GM12878 (cell line): ENCODE data around the gene CYSRT1. TPM values are rescaled to one million over a fixed set of nuclear protein-coding genes. Genes with fewer than 3 reads are reported as not detected.

Experiments used
- ATF7 ChIP-seq: fragments of 450-650 bp; IDR thresholded peaks from 2 replicates; pipeline ENCODE4 v1.6.1; 2016; ENCODE audit warnings: low read depth, mild to moderate bottlenecking
- BRCA1 ChIP-seq: IDR thresholded peaks from 2 replicates; pipeline ENCODE4 v1.6.1; 2011; ENCODE audit warnings: low read depth, low read length, improper control_type of control experiment
- HDGF ChIP-seq: fragments of 450-650 bp; IDR thresholded peaks from 2 replicates; pipeline ENCODE4 v1.6.1; 2016; ENCODE audit warnings: antibody characterized with exemption
- KLF5 ChIP-seq: fragments of 450-650 bp; IDR thresholded peaks from 2 replicates; pipeline ENCODE4 v1.6.1; 2014; ENCODE audit warnings: mild to moderate bottlenecking; ENCODE audit not compliant: partially characterized antibody
- MEF2B ChIP-seq: fragments of 450-650 bp; IDR thresholded peaks from 2 replicates; pipeline ENCODE4 v1.6.1; 2018; ENCODE audit warnings: mild to moderate bottlenecking, moderate library complexity; ENCODE audit not compliant: partially characterized antibody, poor library complexity, severe bottlenecking
- MTA3 ChIP-seq: IDR thresholded peaks from 2 replicates; pipeline ENCODE4 v1.6.1; 2012; ENCODE audit warnings: low read length, inconsistent platforms, borderline replicate concordance
- NR2F1 ChIP-seq: fragments of 450-650 bp; conservative IDR thresholded peaks from 2 replicates; pipeline ENCODE4 v1.6.1; 2017; ENCODE audit warnings: mild to moderate bottlenecking
- POLR2AphosphoS5 ChIP-seq: IDR thresholded peaks from 2 replicates; pipeline ENCODE4 v1.6.1; 2011; ENCODE audit warnings: mild to moderate bottlenecking, low read length, inconsistent platforms
- POU2F2 ChIP-seq: IDR thresholded peaks from 3 replicates; pipeline ENCODE4 v1.6.1; 2011; ENCODE audit warnings: low read depth, mild to moderate bottlenecking, low read length, borderline replicate concordance
- RELA ChIP-seq: fragments of 450-650 bp; IDR thresholded peaks from 2 replicates; pipeline ENCODE4 v1.8.0; 2014; ENCODE audit warnings: borderline replicate concordance; ENCODE audit not compliant: partially characterized antibody
- SIX5 ChIP-seq: IDR thresholded peaks from 2 replicates; pipeline ENCODE4 v1.6.1; 2011; ENCODE audit warnings: mild to moderate bottlenecking, low read depth, low read length, moderate library complexity; ENCODE audit not compliant: severe bottlenecking
- ZBED1 ChIP-seq: IDR thresholded peaks from 2 replicates; pipeline ENCODE4 v1.6.1; 2016; ENCODE audit warnings: borderline replicate concordance
- polyA plus RNA-seq, 11 experiments: library from polyadenylated mRNA; depleted of rRNA in 4 of 11; unstranded in 6 of 11; stranded (reverse) in 5 of 11; fragments of >200 nt; fragmentation: Nextera tagmentation in 4 of 11; fragmentation: Illumina TruSeq in 1 of 11; extraction: Ambion mirVana in 4 of 11; extraction: Trizol in 1 of 11; gene quantifications; 1 replicate in 1 of 11; 2 replicates in 10 of 11; pipeline versions ENCODE4 v1.2.1 to v1.2.3, GENCODE V29; 2011 to 2016; ENCODE audit warnings: inconsistent platforms in 2 of 11, missing spikeins in 2 of 11, low read depth in 1 of 11
- total RNA-seq, 4 experiments: library from RNA; depleted of rRNA in 3 of 4; stranded (reverse); fragments of >200 nt in 3 of 4; fragmentation: Illumina TruSeq in 1 of 4; extraction: Trizol in 1 of 4; gene quantifications; 2 replicates each; pipeline versions ENCODE4 v1.2.1 to v1.2.3, GENCODE V29; 2013 to 2021
- TF ChIP-seq, protein P1 (sequence below): fragments of 450-650 bp; formaldehyde crosslinking; IDR thresholded peaks from 2 replicates; pipeline ENCODE4 v1.4.0; 2020; ENCODE audit warnings: mild to moderate bottlenecking, moderate library complexity
- TF ChIP-seq, protein P2 (sequence below): IDR thresholded peaks from 2 replicates; pipeline ENCODE4 v1.6.1; 2011; ENCODE audit warnings: mild to moderate bottlenecking, low read depth, low read length, moderate library complexity; ENCODE audit not compliant: insufficient replicate concordance
- TF ChIP-seq, protein P3 (sequence below): fragments of 450-650 bp; IDR thresholded peaks from 2 replicates; pipeline ENCODE4 v1.6.1; 2016; ENCODE audit warnings: mild to moderate bottlenecking, moderate library complexity, borderline replicate concordance
- TF ChIP-seq, protein P4 (sequence below): fragments of 450-650 bp; IDR thresholded peaks from 2 replicates; pipeline ENCODE4 v1.6.1; 2016; ENCODE audit warnings: mild to moderate bottlenecking

Gene CYSRT1
- total and polyA plus RNA-seq, 10 of the 15 experiments (the other 5 are each of a cell fraction or from before 2014, with no cell fraction given): 0.24 to 3.6 (median 0.97) TPM; not detected in 1

DNA sequence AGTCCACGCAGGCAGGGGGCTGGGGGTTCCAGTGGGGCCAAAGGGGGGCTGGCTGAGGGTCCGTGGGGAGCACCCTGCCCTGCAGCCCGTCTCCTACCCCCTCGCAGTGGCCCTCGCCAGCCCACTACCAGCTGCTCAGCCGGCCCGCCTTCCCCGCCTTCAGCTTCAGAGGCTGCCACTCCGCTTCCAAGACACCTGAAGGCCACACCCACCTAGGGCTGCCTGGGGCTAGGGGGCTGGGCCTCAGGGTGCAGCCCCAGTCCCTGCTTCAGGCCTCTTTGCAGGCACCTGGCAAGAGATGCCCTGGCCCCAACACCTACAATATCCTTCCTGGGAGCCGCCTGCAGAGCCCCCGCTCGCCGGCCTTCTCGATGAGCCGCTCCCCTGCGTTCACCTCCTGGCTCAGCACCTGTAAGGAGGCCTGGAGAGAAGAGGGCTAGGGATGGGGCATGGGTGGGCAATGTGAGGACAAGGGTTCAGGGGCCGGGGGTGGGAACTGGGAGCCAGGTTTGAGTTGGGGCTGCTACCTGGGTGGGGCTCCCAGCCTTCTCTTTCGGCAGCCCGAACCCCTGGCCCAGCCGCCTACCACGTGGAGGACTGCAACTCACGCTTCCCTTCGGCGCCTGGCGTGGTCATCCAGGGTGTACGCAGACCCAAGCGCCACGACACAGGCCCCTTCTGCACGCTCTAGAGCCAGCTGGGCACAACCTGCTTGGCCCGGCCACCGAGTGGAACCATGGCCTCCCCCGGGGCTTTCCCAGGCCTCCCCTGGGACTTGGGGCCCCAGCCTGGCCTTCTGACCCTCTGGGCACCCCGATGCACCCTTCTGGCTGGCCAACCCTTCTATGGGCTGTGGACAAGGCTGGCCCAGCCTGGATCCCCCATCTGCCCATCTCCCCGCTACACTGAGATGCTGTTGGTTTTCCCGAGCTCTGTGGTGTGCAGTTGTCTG, 27.9 kb downstream of the CYSRT1 start (continued):
- TF ChIP-seq MEF2B: peak; percentile 88
- peak; percentile 87 for TF ChIP-seq NR2F1
- TF ChIP-seq, protein P1, sequence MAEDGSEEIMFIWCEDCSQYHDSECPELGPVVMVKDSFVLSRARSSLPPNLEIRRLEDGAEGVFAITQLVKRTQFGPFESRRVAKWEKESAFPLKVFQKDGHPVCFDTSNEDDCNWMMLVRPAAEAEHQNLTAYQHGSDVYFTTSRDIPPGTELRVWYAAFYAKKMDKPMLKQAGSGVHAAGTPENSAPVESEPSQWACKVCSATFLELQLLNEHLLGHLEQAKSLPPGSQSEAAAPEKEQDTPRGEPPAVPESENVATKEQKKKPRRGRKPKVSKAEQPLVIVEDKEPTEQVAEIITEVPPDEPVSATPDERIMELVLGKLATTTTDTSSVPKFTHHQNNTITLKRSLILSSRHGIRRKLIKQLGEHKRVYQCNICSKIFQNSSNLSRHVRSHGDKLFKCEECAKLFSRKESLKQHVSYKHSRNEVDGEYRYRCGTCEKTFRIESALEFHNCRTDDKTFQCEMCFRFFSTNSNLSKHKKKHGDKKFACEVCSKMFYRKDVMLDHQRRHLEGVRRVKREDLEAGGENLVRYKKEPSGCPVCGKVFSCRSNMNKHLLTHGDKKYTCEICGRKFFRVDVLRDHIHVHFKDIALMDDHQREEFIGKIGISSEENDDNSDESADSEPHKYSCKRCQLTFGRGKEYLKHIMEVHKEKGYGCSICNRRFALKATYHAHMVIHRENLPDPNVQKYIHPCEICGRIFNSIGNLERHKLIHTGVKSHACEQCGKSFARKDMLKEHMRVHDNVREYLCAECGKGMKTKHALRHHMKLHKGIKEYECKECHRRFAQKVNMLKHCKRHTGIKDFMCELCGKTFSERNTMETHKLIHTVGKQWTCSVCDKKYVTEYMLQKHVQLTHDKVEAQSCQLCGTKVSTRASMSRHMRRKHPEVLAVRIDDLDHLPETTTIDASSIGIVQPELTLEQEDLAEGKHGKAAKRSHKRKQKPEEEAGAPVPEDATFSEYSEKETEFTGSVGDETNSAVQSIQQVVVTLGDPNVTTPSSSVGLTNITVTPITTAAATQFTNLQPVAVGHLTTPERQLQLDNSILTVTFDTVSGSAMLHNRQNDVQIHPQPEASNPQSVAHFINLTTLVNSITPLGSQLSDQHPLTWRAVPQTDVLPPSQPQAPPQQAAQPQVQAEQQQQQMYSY (CRISPR knock-in tag): no peak
- TF ChIP-seq BRCA1: no peak
- TF ChIP-seq, protein P2, sequence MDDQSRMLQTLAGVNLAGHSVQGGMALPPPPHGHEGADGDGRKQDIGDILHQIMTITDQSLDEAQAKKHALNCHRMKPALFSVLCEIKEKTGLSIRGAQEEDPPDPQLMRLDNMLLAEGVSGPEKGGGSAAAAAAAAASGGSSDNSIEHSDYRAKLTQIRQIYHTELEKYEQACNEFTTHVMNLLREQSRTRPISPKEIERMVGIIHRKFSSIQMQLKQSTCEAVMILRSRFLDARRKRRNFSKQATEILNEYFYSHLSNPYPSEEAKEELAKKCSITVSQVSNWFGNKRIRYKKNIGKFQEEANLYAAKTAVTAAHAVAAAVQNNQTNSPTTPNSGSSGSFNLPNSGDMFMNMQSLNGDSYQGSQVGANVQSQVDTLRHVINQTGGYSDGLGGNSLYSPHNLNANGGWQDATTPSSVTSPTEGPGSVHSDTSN: peak; percentile 51
- no peak for TF ChIP-seq KLF5
- no peak for TF ChIP-seq ZBED1
- TF ChIP-seq, protein P3, sequence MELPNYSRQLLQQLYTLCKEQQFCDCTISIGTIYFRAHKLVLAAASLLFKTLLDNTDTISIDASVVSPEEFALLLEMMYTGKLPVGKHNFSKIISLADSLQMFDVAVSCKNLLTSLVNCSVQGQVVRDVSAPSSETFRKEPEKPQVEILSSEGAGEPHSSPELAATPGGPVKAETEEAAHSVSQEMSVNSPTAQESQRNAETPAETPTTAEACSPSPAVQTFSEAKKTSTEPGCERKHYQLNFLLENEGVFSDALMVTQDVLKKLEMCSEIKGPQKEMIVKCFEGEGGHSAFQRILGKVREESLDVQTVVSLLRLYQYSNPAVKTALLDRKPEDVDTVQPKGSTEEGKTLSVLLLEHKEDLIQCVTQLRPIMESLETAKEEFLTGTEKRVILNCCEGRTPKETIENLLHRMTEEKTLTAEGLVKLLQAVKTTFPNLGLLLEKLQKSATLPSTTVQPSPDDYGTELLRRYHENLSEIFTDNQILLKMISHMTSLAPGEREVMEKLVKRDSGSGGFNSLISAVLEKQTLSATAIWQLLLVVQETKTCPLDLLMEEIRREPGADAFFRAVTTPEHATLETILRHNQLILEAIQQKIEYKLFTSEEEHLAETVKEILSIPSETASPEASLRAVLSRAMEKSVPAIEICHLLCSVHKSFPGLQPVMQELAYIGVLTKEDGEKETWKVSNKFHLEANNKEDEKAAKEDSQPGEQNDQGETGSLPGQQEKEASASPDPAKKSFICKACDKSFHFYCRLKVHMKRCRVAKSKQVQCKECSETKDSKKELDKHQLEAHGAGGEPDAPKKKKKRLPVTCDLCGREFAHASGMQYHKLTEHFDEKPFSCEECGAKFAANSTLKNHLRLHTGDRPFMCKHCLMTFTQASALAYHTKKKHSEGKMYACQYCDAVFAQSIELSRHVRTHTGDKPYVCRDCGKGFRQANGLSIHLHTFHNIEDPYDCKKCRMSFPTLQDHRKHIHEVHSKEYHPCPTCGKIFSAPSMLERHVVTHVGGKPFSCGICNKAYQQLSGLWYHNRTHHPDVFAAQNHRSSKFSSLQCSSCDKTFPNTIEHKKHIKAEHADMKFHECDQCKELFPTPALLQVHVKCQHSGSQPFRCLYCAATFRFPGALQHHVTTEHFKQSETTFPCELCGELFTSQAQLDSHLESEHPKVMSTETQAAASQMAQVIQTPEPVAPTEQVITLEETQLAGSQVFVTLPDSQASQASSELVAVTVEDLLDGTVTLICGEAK: no peak
- no peak for TF ChIP-seq HDGF
- TF ChIP-seq POU2F2: no peak
- TF ChIP-seq ATF7: no peak
- no peak for TF ChIP-seq MTA3
- TF ChIP-seq POLR2AphosphoS5: no peak
- peak; percentile 35 for TF ChIP-seq RELA
- TF ChIP-seq, protein P4, sequence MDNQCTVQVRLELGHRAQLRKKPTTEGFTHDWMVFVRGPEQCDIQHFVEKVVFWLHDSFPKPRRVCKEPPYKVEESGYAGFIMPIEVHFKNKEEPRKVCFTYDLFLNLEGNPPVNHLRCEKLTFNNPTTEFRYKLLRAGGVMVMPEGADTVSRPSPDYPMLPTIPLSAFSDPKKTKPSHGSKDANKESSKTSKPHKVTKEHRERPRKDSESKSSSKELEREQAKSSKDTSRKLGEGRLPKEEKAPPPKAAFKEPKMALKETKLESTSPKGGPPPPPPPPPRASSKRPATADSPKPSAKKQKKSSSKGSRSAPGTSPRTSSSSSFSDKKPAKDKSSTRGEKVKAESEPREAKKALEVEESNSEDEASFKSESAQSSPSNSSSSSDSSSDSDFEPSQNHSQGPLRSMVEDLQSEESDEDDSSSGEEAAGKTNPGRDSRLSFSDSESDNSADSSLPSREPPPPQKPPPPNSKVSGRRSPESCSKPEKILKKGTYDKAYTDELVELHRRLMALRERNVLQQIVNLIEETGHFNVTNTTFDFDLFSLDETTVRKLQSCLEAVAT: 0 out of 2 replicates have a peak, but pooled peaks have one; percentile 19
- TF ChIP-seq SIX5: no peak
